ENCODE results near the gene ITGAV.
"Not testable (repeated sequence)": the region's sequence is repeated elsewhere in the genome, so short reads cannot be mapped to it uniquely, and the experiment has no call there.

The ITGAV gene

DNA sequence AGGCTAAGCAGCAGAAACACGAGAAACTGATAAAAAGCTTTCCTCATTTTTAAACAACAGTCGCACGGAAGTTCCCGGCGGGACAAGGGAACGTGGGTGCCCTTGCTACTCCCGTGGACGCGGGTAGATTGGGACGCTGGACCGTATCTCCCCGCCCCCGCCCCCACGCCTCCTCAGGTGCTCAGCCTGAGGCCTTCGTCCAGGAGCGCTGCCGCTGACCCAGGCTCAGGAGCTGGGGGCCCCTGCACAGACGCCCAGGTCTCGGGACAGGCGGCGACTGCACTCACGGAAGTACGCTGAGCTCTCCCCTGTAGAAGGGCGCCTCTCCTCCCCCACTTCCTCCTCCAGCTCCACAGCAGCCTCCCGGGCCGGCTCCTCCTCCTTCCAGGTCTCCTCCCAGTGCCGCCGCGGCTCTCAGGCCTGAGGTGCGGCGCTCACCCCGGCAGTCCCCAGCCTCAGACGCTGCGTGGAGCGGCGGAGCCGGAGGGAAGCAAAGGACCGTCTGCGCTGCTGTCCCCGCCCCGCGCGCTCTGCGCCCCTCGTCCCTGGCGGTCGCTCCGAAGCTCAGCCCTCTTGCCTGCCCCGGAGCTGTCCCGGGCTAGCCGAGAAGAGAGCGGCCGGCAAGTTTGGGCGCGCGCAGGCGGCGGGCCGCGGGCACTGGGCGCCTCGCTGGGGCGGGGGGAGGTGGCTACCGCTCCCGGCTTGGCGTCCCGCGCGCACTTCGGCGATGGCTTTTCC, at the start of gene ITGAV:
TSS of gene ITGAV (plus strand) at position 445 of the 738 bp plus-strand sequence. CDS start at position 728, 283 bp downstream.
- DNase-seq (peak; percentile 86), ATAC-seq (peak; percentile 98)

- ATAC-seq (no peak), DNase-seq (no peak)
Observed at GRCh38 chr2:186540941-186541340, 48.9 kb upstream of the ITGAV start.

DNA sequence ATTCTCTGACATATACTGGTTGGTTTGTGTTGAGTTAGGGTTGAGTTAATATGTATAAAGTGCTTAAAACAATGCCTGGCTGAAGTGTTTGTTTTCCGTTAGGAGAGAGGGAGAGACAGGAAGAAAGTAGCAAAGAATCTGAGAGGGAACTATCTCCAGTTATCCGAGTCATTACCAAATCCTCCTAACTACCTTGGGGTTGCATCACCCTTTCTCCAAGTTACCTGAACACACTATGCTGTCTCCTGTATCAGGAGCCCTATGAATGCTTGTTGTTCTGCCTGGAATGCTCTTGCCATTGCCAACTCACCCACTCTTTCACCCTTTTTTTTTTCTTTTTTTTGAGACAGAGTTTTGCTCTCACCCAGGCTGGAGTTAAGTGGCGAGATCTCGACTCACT, 47.9 kb upstream of the ITGAV start:
- DNase-seq: no peak
- ATAC-seq: no peak

DNA sequence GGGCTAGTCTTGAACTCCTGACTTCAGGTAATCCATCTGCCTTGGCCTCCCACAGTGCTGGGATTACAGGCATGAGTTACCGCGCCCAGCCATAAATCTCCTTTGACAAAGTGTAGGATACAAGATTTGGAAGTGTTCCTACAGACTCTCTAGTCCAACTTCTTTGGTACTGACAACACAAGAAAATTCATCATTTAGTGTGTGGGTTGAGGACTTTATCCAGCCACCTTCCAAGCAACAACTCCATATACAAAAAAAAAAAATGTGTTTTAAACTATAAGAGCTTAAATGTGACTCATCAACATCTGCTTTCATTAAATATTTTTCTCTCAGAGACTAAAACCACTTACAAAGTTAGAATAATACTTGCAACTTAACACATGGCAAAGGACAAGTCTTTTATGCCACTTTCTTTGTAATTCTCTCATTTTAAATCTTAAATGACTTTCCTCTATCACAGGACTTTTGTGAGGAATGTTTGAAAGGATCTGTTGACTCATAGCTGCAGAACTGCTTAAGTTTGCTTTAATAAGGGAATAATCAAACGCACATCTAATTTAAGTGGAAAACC, 46.2 kb upstream of the ITGAV start:
- ATAC-seq (no peak), DNase-seq (no peak)

DNA sequence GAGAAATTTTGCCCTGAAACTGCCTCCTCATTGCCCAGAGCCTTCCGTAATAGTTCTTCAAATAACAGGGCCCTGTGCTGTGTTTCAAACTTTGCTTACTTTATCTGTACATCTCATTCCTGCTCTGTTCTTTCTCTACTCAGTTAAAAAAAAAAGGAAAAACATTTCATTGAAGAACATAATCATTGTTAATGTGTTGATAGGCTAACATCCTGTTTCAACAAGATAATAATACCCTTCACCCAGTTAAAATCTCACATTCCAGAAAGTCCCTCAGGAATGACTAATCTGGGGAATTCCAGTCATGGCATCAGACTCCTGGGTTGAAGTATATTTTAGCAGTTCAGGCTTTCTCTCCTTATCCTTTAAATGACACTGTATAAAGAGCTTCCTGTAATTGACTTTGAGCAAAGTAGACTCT, 45.6 kb upstream of the ITGAV start:
- ATAC-seq: no peak

GRCh38 chr2:186546846-186547245, 43.0 kb upstream of the ITGAV start:
- no peak for DNase-seq
- ATAC-seq: no peak

More for the DNA sequence above, 45.6 kb upstream of the ITGAV start:
- no peak for DNase-seq

- no peak for ATAC-seq
- DNase-seq: no peak
Observed at GRCh38 chr2:186551323-186552050, 38.4 kb upstream of the ITGAV start.

- DNase-seq: no peak
- no peak for ATAC-seq
Observed at GRCh38 chr2:186554429-186554828, 35.4 kb upstream of the ITGAV start.

GRCh38 chr2:186554850-186555671, 34.8 kb upstream of the ITGAV start:
- ATAC-seq: no peak
- DNase-seq: no peak

- ATAC-seq: no peak
- no peak for DNase-seq
Observed at GRCh38 chr2:186558512-186559276, 31.2 kb upstream of the ITGAV start.

DNA sequence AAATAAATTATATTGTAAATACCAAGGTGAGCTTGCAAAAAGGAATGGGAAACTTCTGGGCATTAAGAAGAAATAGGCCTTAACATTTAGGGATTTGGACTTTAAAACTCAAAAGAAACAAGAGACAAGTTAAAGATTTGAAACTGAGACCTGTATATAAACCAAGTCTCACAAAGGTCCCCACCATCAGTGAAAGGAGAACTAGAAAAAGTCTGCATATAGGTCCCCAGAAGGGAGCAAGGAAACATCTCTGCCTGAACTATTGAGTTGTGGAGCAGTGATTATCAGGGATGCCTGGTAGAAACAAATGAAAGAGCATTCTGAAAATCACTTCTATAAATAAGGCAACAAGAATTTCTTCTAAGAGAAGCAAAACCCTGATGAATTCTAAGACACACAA, 30.5 kb upstream of the ITGAV start:
- ATAC-seq: no peak

DNA sequence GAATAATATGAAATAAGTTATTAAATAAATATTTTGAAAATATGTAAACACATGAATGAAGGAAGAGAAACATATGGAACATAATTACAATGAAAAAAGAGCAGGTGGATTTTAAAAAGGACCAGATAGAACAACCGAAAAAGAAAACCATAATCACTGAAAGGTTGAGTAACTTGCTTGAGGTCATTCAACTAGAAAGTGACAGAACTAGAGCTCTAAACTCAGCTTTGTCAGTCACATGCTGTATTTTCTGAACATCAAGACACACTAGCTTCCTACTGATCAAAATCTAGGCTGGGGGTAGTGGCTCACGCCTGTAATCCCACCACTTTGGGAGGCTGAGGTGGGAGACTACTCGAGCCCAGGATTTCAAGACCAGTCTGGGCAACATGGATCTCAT, 30.0 kb upstream of the ITGAV start:
- no peak for DNase-seq
- no peak for ATAC-seq

More for the DNA sequence above, 30.5 kb upstream of the ITGAV start:
- DNase-seq: no peak

DNA sequence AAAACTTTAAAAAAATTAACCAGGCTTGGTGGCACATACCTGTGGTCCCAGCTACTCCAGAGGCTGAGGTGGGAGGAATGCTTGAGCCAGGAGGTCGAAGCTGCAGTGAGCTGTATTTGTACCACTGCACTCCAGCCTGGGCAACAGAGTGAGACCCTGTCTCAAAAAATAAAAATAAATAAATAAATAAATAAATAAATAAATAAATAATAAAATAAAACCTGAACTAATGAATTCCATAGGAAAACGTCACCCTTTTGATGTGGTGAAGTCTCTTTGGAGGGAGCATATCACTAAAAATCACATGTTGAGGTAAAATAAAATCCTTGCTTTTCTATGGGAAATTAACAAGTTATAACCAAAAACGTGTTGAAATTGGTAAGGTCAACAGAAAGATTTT, 29.6 kb upstream of the ITGAV start:
- no peak for ATAC-seq
- DNase-seq: no peak

GRCh38 chr2:186561467-186562208, 28.2 kb upstream of the ITGAV start:
- no peak for DNase-seq
- ATAC-seq: no peak

DNA sequence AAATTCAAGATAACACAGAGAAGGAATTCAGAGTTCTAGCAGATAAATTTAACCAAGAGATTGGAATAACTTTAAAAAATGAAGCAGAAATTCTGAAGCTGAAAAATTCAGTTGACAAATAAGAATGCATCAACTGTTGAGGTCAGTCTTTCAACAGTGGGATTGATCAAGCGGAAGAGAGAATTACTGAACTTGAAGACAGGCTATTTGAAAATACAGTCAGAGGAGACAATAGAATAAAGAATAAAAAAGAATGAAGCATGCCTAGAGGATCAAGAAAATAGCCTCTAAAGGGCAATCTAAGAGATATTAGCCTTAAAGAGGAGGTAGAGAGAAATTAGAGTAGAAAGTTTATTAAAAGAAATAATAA, 27.7 kb upstream of the ITGAV start:
- DNase-seq (no peak), ATAC-seq (no peak)

DNA sequence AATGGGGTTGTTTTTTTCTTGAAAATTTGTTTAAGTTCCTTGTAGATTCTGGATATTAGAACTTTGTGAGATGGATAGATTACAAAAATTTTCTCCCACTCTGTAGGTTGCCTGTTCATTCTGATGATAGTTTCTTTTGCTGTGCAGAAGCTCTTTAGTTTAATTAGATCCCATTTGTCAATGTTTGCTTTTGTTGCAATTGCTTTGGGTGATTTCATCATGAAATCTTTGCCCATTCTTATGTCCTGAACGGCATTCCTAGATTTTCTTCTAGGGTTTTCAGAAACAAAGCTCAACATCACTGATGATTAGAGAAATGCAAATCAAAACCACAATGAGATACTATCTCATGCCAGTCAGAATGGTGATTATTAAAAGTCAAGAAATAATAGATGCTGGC, 21.3 kb upstream of the ITGAV start:
- not testable (repeated sequence) for ATAC-seq, DNase-seq

GRCh38 chr2:186569127-186569526, 20.7 kb upstream of the ITGAV start:
- ATAC-seq, DNase-seq: not testable (repeated sequence)

- no peak for DNase-seq
- no peak for ATAC-seq
Observed at GRCh38 chr2:186569897-186570296, 20.0 kb upstream of the ITGAV start.

DNA sequence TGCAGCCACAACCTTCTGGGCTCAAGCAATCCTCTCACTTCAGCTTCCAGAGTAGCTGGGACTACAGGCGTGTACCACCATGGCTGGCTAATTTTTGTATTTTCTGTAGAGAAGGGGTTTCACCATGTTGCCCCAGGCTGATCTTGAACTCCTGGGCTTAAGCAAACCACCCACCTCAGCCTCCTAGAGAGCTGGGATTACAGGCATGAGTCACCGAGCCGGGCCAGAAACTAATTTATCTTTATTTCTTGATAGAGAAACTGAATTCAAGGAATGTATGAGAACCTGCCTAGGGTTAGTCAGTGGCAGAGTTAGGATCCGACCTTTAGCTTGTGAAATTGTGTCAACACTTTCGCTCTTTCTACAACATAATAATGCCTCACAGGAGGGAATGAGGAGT, 19.3 kb upstream of the ITGAV start:
- DNase-seq (no peak), ATAC-seq (no peak)

GRCh38 chr2:186572705-186573104, 17.2 kb upstream of the ITGAV start:
- DNase-seq (no peak), ATAC-seq (no peak)

- DNase-seq (no peak), ATAC-seq (no peak)
Observed at GRCh38 chr2:186573531-186573930, 16.3 kb upstream of the ITGAV start.
